Measurements from ENCODE around the gene SLC11A2. TPM values are rescaled to one million over a fixed set of nuclear protein-coding genes. Genes with fewer than 3 reads are reported as not detected.

The SLC11A2 gene
- total and polyA plus RNA-seq, 9 of the 15 experiments (the other 6 are each of a cell fraction or from before 2014, with no cell fraction given), result 21.1 to 54.0 (median 32.9) TPM

- H3K9ac ChIP-seq (ENCODE audit: insufficient read depth in 1 of 2, low read depth in 2 of 2, low read length in 2 of 2), result peak overlapping the region; percentile 4 to 89; a peak in 2 of 4 replicates
- H3K27me3 ChIP-seq (ENCODE audit: control insufficient read depth in 2 of 2, insufficient read depth in 2 of 2, low read length in 2 of 2), result no peaks in the 10 kb centered on the region
- ATAC-seq, result no peak
- no peak for DNase-seq (ENCODE audit: extremely low read depth in 1 of 4, low spot score in 3 of 4)
- H3K27ac ChIP-seq (ENCODE audit: extremely low read depth, low read depth, low read length), result peak overlapping the region; percentile 91
- in situ Hi-C loops (cut with MboI) (no loop called here), intact Hi-C loops (cut with micrococcal nuclease) (no loop called here)
- H3K36me3 ChIP-seq (ENCODE audit: control insufficient read depth, insufficient read depth, low read length), result no peaks in the 10 kb centered on the region; the same call in 2 of the 3 replicates
- FAIRE-seq, result no peak
- BruUV-seq (replicated peaks), result no TSS peak
- ChIA-PET POLR2A (interaction anchor here (1.0 to 1.5 kb wide), 2 partner anchors 10 to 301 kb away, joined by 5 read pairs; no protein-coding TSS in a partner anchor), CTCF (ENCODE audit: low intra/inter-chr PET ratio) (no interaction called here)
- no peak overlapping the region for H3K4me2 ChIP-seq (ENCODE audit: insufficient read depth, low read length)
- H3K79me2 ChIP-seq (ENCODE audit: control insufficient read depth, insufficient read depth, low read length), result peaks cover 97% of the 10 kb centered on the region
- H3K9me1 ChIP-seq (ENCODE audit: control insufficient read depth, insufficient read depth, low read length), result no peaks in the 10 kb centered on the region
- peaks cover 32 to 58% of the 10 kb centered on the region in 2 experiments for H3K4me1 ChIP-seq (replicated peaks in 1 of 2; ENCODE audit: control insufficient read depth in 2 of 2, insufficient read depth in 2 of 2, low read length in 2 of 2)
- H3K9me3 ChIP-seq (replicated peaks; ENCODE audit: control insufficient read depth, insufficient read depth, low read depth, low read length), result no peaks in the 10 kb centered on the region
- WGBS (ENCODE audit: insufficient coverage, low coverage, missing lambda C conversion rate), result 26% methylated on average over 2 of the region's 2 CpGs
- H4K20me1 ChIP-seq (replicated peaks; ENCODE audit: control insufficient read depth, insufficient read depth, low read length), result no peaks in the 10 kb centered on the region
- no peak for TF ChIP-seq ZNF57 (CRISPR knock-in tag; IDR thresholded peaks at IDR 0.05)
- no peak for TF ChIP-seq NFIC (IDR thresholded peaks at IDR 0.05)
- no peak for TF ChIP-seq ZKSCAN1 (IDR thresholded peaks at IDR 0.05; ENCODE audit: low read depth, low read length)
- no peak for TF ChIP-seq YY1 (IDR thresholded peaks at IDR 0.05; ENCODE audit: borderline replicate concordance in 1 of 3, control insufficient read depth in 1 of 3, extremely low read depth in 1 of 3, insufficient read depth in 3 of 3, insufficient read length in 1 of 3, insufficient replicate concordance in 2 of 3, low read depth in 1 of 3, low read length in 2 of 3)
- no peak for TF ChIP-seq ETS2 (tag; IDR thresholded peaks at IDR 0.05; ENCODE audit: borderline replicate concordance, poor library complexity, severe bottlenecking)
- TF ChIP-seq CEBPB (tag; IDR thresholded peaks at IDR 0.05), result peak; percentile 85
- no peak for TF ChIP-seq SIX5 (IDR thresholded peaks at IDR 0.05; ENCODE audit: borderline replicate concordance in 1 of 2, insufficient read depth in 1 of 2, low read depth in 1 of 2, low read length in 2 of 2)
- TF ChIP-seq MLX (CRISPR knock-in tag; conservative IDR thresholded peaks at IDR 0.05), result no peak
- no peak for TF ChIP-seq POLR2AphosphoS2 (IDR thresholded peaks at IDR 0.05; ENCODE audit: low read length)
- no peak for TF ChIP-seq ZNF518B (CRISPR knock-in tag; IDR thresholded peaks at IDR 0.05)
- no peak for TF ChIP-seq MYNN (IDR thresholded peaks at IDR 0.05)
- no peak for TF ChIP-seq MYNN (CRISPR knock-in tag; IDR thresholded peaks at IDR 0.05)
- TF ChIP-seq CBX1 (IDR thresholded peaks at IDR 0.05; ENCODE audit: low read depth), result no peak
- TF ChIP-seq ZNF384 (IDR thresholded peaks at IDR 0.05; ENCODE audit: low read depth, low read length), result peak; percentile 18; the same call in 1 of the 2 replicates
- no peak for TF ChIP-seq PTBP1 (IDR thresholded peaks at IDR 0.05; ENCODE audit: low read depth, low read length)
- no peak overlapping the region for H3K4me3 ChIP-seq
- no peak overlapping the region for H2AFZ ChIP-seq (ENCODE audit: low read depth, low read length)
These were observed 6.3 kb downstream of the SLC11A2 start for GRCh38 chr12:51019927-51020326.
